GM12878 (cell line): ENCODE data around the gene CTNS. TPM values are rescaled to one million over a fixed set of nuclear protein-coding genes. Genes with fewer than 3 reads are reported as not detected.
A peak's percentile ranks its signal among the peaks of the same experiment; 100 is the strongest.

Experiments
- BCL11A ChIP-seq: IDR thresholded peaks from 2 replicates; pipeline ENCODE4 v1.6.1; 2011; ENCODE audit warnings: low read depth, low read length
- IKZF1 ChIP-seq: fragments of 450-650 bp; conservative IDR thresholded peaks from 2 replicates; pipeline ENCODE4 v1.6.1; 2017; ENCODE audit warnings: antibody characterized with exemption, mild to moderate bottlenecking
- JUNB ChIP-seq: IDR thresholded peaks from 2 replicates; pipeline ENCODE4 v1.6.1; 2016; ENCODE audit warnings: antibody characterized with exemption, mild to moderate bottlenecking
- SIX5 ChIP-seq: IDR thresholded peaks from 2 replicates; pipeline ENCODE4 v1.6.1; 2011; ENCODE audit warnings: mild to moderate bottlenecking, low read depth, low read length, moderate library complexity; ENCODE audit not compliant: severe bottlenecking
- SPI1 ChIP-seq: IDR thresholded peaks from 2 replicates; pipeline ENCODE4 v1.6.1; 2011; ENCODE audit warnings: low read depth, mild to moderate bottlenecking, low read length, moderate library complexity, borderline replicate concordance; ENCODE audit not compliant: insufficient read depth
- STAT3 ChIP-seq: IDR thresholded peaks from 2 replicates; pipeline ENCODE4 v1.6.1; 2011; ENCODE audit warnings: low read depth, low read length, improper control_type of control experiment
- TCF12 ChIP-seq: IDR thresholded peaks from 2 replicates; pipeline ENCODE4 v1.6.1; 2011; ENCODE audit warnings: low read depth, mild to moderate bottlenecking, low read length
- ZBED1 ChIP-seq: IDR thresholded peaks from 2 replicates; pipeline ENCODE4 v1.6.1; 2016; ENCODE audit warnings: borderline replicate concordance
- ZNF24 ChIP-seq: fragments of 450-650 bp; IDR thresholded peaks from 2 replicates; pipeline ENCODE4 v1.6.1; 2017; ENCODE audit warnings: antibody characterized with exemption, mild to moderate bottlenecking
- polyA plus RNA-seq, 11 experiments: library from polyadenylated mRNA; depleted of rRNA in 4 of 11; unstranded in 6 of 11; stranded (reverse) in 5 of 11; fragments of >200 nt; fragmentation: Nextera tagmentation in 4 of 11; fragmentation: Illumina TruSeq in 1 of 11; extraction: Ambion mirVana in 4 of 11; extraction: Trizol in 1 of 11; gene quantifications; 1 replicate in 1 of 11; 2 replicates in 10 of 11; pipeline versions ENCODE4 v1.2.1 to v1.2.3, GENCODE V29; 2011 to 2016; ENCODE audit warnings: inconsistent platforms in 2 of 11, missing spikeins in 2 of 11, low read depth in 1 of 11
- total RNA-seq, 4 experiments: library from RNA; depleted of rRNA in 3 of 4; stranded (reverse); fragments of >200 nt in 3 of 4; fragmentation: Illumina TruSeq in 1 of 4; extraction: Trizol in 1 of 4; gene quantifications; 2 replicates each; pipeline versions ENCODE4 v1.2.1 to v1.2.3, GENCODE V29; 2013 to 2021
- TF ChIP-seq, protein P1 (sequence below): fragments of 450-650 bp; formaldehyde crosslinking; IDR thresholded peaks from 2 replicates; pipeline ENCODE4 v1.4.0; 2022; ENCODE audit warnings: mild to moderate bottlenecking, moderate library complexity
- TF ChIP-seq, protein P2 (sequence below): fragments of 150-350 bp; IDR thresholded peaks from 2 replicates; pipeline ENCODE4 v1.6.1; 2016; ENCODE audit warnings: low read depth, low read length

Gene CTNS
- total and polyA plus RNA-seq, 10 of the 15 experiments (the other 5 are each of a cell fraction or from before 2014, with no cell fraction given), result 0.92 to 10.7 (median 6.4) TPM

DNA sequence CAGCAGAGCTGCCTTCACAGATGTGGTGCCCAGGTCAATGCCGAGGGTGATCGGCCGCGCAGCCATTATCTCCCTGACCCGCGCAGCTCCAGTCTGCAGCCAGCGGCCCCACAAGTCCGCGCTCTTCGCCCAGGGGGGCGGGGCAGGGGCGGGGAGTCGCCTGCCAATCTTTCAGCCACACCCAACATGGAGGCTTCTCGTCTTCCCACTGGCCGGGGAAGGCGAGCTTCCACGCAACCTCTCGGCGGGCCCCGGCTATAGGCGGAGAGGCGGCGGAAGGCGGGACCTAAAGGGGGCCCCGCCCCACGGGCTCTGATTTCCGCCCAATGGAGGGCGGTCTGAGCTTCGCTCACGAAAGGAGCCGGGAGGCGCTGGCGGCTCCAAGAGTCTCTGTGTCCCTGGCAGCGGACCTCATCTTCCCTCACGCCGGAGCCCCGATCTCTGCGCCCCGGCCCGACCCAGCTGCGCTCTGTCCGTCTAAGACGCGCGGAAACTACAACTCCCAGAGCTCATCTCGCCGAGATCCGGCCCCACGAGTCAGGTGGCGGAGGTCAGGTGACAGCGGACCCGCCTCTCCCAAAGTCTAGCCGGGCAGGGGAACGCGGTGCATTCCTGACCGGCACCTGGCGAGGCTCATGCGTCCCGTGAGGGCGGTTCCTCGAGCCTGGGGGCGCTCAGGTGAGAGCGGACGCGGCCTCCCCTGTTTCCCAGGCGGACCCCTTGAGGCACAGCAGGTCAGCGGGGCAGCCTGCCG lies at the start of gene CTNS, which contains the start of gene SHPK (continued):
- TF ChIP-seq, protein P1, sequence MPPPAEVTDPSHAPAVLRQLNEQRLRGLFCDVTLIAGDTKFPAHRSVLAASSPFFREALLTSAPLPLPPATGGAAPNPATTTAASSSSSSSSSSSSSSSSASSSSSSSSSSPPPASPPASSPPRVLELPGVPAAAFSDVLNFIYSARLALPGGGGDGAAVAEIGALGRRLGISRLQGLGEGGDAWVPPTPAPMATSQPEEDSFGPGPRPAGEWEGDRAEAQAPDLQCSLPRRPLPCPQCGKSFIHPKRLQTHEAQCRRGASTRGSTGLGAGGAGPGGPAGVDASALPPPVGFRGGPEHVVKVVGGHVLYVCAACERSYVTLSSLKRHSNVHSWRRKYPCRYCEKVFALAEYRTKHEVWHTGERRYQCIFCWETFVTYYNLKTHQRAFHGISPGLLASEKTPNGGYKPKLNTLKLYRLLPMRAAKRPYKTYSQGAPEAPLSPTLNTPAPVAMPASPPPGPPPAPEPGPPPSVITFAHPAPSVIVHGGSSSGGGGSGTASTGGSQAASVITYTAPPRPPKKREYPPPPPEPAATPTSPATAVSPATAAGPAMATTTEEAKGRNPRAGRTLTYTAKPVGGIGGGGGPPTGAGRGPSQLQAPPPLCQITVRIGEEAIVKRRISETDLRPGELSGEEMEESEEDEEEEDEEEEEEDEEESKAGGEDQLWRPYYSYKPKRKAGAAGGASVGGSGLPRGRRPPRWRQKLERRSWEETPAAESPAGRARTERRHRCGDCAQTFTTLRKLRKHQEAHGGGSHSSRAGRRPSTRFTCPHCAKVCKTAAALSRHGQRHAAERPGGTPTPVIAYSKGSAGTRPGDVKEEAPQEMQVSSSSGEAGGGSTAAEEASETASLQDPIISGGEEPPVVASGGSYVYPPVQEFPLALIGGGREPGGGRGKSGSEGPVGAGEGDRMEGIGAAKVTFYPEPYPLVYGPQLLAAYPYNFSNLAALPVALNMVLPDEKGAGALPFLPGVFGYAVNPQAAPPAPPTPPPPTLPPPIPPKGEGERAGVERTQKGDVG (CRISPR knock-in tag), result no peak
- TF ChIP-seq SIX5 (peak; percentile 86), JUNB (no peak), SPI1 (no peak), ZNF24 (no peak), STAT3 (no peak), BCL11A (no peak), TCF12 (peak; percentile 22; the same call in 1 of the 2 replicates), ZBED1 (no peak), IKZF1 (peak; percentile 98)
- TF ChIP-seq, protein P2, sequence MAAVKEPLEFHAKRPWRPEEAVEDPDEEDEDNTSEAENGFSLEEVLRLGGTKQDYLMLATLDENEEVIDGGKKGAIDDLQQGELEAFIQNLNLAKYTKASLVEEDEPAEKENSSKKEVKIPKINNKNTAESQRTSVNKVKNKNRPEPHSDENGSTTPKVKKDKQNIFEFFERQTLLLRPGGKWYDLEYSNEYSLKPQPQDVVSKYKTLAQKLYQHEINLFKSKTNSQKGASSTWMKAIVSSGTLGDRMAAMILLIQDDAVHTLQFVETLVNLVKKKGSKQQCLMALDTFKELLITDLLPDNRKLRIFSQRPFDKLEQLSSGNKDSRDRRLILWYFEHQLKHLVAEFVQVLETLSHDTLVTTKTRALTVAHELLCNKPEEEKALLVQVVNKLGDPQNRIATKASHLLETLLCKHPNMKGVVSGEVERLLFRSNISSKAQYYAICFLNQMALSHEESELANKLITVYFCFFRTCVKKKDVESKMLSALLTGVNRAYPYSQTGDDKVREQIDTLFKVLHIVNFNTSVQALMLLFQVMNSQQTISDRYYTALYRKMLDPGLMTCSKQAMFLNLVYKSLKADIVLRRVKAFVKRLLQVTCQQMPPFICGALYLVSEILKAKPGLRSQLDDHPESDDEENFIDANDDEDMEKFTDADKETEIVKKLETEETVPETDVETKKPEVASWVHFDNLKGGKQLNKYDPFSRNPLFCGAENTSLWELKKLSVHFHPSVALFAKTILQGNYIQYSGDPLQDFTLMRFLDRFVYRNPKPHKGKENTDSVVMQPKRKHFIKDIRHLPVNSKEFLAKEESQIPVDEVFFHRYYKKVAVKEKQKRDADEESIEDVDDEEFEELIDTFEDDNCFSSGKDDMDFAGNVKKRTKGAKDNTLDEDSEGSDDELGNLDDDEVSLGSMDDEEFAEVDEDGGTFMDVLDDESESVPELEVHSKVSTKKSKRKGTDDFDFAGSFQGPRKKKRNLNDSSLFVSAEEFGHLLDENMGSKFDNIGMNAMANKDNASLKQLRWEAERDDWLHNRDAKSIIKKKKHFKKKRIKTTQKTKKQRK, result peak; percentile 54; the same call in 1 of the 2 replicates
